Amniotic epithelial cell (primary cell): ENCODE data around the gene CLIP2.

Experiments used
- DNase-seq: peaks from one replicate; pipeline ENCODE4 v3.0.0-alpha.2; 2010; ENCODE audit warnings: low read depth

Gene CLIP2

GRCh38 chr7:74271742-74272141 is 17.5 kb upstream of the CLIP2 start:
- no peak for DNase-seq

GRCh38 chr7:74272305-74273038 is 16.7 kb upstream of the CLIP2 start:
- peak; percentile 95 for DNase-seq

DNA sequence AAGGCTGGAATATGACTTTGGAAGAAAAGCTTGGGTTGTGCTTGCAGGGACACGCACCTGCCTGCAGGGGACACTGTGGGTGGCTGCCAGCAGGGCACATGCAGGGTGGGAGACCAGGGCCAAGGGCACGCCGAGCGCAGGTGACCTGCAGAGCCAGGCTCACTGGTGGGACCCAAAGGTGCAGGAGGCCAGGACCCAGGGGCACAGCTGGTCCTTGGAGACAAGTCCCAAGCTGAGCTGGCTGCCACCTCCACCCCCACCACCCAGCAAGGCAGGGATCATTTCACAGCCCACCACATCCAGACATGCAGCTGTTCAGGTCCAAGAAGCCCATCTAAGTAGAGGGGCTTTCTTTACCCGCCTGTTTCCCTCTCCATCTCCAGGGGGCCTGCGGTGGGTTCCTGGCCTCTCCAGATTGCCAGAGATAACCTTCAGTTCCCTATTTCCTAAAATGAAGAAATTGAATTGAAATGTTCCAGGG is 13.8 kb upstream of the CLIP2 start:
- no peak for DNase-seq

DNA sequence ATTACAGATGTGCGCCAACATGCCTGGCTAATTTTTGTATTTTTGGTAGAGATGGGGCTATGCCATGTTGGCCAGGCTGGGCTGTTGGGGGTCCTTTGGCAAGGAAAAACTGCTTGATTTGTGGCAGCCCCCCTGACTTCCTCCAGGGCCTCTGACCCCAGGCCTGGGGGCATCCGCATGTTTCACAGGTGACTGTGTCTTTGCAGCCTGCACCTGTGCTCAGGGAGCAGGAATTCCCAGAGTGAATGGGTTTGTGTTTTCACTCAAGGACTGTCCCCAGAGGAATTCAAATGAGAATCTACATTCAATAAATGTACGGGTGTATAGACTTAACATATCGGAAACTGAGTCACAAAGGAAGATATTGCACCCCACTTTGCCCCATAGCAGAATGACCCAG is 11.6 kb upstream of the CLIP2 start:
- DNase-seq = no peak

DNA sequence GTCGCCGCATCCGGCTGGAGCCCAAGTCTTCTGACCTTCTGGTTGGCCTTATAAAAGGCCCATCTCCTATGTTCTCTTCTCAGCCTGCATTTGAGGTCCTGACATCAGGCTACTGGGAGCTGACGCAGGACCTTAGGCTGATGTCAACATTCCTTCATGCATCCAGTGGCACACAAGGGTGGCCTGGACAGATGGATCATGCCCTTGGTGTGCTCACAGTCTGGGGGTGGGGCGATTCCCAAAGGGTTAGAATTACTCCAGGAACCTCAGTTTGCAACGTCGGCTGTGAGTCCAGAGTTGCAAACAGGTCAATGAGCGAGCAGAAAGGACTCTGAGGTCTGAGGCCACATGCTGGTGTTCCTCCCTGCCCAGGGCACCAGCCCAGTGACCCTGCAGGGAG is 8.2 kb upstream of the CLIP2 start:
- no peak for DNase-seq

DNA sequence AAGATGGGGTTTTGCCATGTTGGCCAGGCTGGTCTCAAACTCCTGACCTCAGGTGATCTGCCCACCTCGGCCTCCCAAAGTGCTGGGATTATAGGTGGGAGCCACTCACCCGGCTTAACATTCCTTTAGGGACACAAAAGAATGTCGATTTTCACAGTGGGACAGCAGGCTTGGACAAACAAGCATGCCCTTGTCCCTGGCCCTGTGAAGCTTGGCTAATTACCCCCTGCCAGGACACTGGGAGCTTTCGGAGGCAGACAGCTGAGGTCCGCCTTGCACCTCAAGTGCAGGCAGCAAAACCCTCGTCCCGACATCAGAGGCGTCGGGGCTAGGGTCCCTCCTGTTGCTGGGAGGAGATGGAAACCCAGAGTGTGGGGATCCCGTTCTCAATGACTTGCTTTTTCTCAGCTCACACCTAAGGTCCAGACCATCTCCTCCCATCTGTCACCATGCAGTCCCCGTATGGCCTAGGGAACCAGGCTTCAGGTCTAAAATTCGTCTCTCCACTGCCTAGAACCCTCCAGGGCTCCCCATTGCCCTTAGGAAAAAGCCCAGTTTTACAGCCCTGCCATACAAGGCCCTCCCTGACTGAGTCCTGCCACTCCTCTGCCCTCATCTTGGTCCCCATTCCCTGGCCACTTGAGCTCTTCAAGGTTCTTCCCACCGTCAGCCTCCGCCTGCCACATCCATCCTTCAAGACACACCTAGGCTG is 6.3 kb upstream of the CLIP2 start:
- DNase-seq = no peak

GRCh38 chr7:74283858-74284447 is 5.3 kb upstream of the CLIP2 start:
- DNase-seq = no peak

GRCh38 chr7:74284781-74285259 is 4.4 kb upstream of the CLIP2 start:
- DNase-seq = no peak

- no peak for DNase-seq
Measured at GRCh38 chr7:74286131-74286530, 3.1 kb upstream of the CLIP2 start.

- no peak for DNase-seq
Measured at GRCh38 chr7:74287303-74288033, 1.7 kb upstream of the CLIP2 start.

DNA sequence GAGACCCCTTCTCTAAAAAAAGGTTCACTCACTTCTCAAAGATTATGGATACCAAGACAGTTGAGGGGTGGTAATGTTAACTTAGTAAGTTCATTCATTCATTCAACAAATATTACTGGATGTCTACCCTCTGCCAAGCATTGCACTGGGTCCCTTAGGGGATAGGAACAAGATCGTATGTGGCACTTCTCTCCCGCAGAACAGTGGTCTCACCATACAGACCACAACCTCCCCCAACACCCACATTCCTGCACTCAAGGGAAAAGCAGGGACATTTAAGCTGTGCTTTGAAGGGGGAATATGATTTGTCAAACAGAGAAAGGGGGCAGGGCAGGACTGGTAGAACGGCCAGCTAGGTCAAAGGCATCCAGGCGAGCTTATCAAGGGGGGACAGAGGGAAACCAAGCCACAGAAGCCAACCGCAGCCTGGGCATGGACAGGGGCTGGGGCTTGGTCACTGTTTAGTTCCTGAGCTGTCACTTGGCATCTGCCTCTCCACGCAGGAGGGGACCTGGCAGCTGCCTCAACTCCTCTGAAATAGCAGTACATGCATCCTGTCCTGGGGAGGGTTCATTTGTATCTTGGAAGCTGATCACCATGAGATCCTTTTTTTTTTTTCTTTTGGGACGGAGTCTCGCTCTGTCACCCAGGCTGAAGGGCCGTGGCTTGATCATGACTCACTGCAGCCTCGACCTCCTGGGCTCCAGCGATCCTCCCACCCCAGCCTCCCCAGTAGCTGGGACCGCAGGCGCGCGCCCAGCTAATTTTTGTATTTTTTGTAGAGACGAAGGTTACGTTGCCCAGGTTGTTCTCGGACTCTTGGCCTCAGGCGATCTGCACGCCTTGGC is 949 bp upstream of the CLIP2 start:
- no peak for DNase-seq

DNA sequence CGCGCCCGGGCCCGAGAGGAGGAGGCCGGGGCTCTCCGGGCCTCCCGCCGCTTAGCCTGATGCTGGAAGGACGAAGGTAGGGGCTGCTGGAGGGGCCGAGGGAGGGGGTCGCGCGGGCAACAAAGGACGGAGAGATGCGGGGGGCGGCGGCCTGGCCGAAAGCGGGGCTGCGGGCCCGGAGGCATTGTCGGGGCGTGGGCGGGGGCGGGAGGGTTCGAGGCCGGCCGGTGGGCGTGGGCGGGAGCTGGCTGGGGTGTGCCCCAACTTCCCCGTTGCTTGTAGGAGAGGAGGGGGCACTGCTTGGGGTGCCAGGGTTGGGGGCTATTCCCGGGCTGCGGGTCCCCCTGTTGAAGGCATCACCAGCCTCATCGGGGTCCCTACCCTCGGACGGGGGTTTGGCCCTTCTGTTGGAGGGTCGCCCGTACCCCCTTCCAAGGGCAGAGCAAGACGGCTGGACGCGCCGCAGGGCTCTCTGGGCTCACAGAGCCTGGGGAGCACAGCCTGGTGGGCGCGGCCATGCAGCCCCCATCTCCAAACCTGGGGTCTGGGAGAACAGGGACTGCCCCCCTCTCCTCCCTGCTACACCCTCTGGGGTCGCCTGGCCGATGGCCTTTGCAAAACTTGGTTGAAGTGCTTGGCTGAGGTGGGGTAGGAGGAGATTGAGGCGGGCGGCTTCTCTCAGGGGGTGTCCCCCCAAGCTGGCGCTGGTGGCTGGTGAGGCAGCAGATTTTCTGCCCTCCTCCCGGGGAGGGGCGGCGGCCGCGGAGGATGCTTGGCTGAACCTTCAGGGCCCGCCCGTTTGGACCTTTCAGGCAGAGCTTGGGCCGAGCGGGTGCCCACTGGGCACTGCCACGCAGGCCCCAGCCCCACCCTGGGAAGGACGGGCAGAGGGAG is 699 bp downstream of the CLIP2 start:
- DNase-seq = no peak

GRCh38 chr7:74290553-74290950 is 1.3 kb downstream of the CLIP2 start:
- DNase-seq = no peak

DNA sequence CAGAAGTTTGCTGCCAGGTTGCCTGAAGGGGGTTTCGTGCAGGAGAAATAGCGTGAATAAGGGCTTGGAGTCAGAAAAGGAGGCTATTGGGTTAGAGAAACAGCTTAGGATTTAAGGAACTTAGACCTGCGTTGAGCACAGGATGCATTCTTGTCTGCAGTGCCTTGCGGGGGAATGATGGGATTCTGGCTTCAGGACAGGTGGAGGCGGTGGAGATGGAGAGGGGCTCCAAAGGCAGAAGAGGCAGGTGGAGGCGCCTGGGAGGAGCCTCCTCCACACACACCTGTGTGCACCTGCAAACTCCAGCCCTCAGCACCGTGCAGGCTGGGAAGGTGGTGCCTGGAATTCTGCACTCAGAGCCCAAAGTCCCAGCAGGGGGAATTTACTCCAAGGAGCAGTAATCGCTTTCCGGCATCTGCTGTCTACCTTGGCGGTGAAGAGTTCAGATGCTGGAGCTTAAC is 1.8 kb downstream of the CLIP2 start:
- DNase-seq = no peak

DNA sequence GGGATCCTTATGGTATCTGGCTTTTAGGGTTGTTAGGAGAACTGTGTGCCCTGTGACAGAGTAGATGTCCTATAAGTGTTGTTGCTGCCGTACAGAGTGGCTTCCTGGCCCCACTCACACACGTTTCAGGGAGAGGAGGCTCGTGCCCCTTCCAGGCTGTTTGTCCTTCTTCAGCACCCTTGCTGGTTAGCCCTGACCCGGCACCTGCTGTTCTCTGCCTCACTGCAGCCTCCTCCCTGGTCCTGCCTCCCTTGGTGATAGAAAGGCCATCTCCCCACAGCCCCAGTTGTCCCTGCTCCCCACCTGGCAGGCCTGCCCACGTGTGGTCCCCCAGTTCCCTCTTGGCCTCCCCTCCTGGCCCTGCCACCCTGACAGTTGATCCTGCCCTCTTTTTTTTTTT is 2.3 kb downstream of the CLIP2 start:
- no peak for DNase-seq

DNA sequence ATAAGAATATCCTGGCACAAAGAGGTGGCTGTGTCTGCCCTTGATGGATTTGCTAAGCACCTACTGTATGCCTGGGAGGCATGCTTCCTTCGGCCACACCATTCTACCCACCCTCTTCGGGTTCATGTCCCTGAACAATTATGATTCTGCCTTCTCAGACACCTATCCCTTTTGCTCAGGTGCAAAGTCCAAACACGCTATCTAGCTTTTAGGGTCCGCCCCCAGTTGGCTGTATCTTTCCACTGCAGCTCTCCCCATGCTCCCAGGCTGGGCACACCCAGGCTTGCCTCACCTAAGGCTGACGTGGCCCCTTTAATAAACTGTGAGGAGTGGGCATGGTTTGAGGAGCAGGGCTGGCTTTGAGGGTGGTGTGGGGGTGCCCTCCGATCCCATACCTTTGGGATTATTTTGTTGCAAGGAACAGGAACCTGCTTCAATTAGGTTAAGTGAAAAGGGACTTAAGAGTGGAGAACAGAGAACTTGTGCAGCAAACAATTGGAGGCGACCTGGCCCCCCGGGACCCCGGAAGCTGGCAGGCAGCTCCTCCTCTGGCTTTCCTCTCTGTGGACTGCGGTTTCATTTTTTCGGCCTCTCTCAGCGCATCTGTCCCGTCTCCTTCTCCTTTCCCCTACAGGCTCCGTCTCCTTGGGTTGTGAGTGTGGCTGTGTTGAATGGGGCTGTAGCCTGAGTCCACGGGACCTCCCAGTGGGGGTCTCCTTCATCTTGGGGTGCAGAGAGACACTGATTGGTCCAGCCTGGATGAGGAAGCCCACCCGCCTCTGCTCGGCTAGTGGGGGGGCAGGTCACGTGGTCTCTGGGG is 3.8 kb downstream of the CLIP2 start:
- no peak for DNase-seq

DNA sequence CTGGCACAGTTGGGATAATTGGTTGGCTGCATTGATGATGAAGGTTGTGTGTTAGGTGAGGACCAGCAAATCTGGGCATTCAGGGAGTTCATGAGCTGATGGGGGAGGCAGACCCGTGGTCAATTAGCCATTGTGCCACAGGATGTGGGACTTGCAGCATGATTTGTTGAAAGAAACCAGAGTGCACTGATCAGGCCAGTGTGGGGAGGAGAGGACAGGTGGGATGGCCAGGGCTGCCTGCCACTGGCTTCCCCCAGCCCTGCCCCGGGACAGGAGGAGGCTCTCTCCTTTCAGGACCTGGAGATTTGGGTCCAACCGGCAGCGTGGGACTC is 4.3 kb downstream of the CLIP2 start:
- no peak for DNase-seq

- DNase-seq = no peak
Measured at GRCh38 chr7:74294191-74294998, 5.2 kb downstream of the CLIP2 start.
